ENCODE data around the gene MT4. TPM values are rescaled to one million over a fixed set of nuclear protein-coding genes. Genes with fewer than 3 reads are reported as not detected.

The MT4 gene
- total RNA-seq, 2 experiments from 2014 or later: not detected

DNA sequence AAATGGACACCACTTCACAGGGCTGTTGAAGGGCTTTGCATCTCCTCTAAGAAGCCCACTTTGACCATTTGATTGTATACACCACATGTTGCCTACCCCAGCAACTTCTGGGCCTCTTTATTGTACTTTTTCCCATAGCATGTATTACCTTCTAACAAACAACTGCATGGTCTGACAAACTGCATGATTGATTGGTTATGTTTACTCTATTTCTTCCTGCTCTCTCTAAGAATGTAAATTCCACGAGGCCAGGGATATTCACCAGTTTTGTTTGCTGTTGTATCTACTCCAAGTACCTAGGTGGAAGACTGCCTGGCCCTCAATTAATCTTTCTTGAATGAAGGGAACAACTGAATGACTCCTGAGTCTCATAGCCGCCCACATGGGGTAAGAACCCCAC, 22.8 kb upstream of the MT4 start:
- Mint-ChIP-seq H3K36me3 (ENCODE audit: low read depth) (no peaks in the 10 kb centered on the region), H3K27me3 (ENCODE audit: low read depth) (no peaks in the 10 kb centered on the region), H3K4me3 (no peak overlapping the region), H3K27ac (no peak overlapping the region), H3K9me3 (no peaks in the 10 kb centered on the region), H3K4me1 (ENCODE audit: low read depth) (no peaks in the 10 kb centered on the region)
- intact Hi-C loops (cut with micrococcal nuclease): no loop called here
- CTCF ChIA-PET: no interaction called here
- no peak for DNase-seq

DNA sequence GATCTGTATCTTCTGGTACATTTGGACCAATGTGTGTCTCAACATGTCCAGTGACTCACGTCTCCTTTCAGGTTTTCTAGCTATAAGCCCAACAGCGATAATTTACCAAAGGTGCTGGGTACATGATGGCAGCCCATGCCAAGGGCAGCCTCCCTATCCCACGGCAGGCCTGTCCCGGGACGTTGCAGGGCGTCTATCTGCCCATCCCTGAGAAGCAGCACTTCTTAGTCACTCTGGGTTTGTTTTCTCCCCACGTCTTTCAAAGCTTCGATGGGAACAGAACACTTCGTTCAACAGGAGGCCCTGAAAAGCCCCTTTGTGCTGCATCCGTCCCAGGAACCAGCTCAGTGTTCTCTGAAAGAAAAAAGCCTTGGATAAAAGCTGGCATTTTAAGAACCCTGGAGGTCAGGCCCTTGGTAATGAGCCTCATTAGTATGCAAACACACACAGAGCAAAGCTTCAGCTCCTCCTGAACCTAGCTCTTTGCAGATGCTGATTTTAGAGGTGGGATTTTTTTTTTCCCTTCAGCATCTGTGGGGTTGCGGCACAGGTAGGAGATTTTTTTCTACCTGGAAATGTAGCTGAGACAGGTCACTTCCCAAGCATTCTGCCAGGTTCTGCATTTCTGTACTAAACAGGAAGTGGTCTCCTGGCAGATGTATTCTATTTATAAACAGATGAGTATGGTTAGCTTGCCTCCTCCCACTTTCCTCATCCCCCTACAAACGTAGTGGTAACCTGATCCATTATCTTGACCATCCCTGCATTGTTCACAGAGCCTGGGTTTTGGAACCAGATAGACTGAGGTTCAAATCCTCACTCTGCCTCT, 17.5 kb upstream of the MT4 start:
- Mint-ChIP-seq H3K36me3 (ENCODE audit: low read depth) (no peaks in the 10 kb centered on the region), H3K4me3 (no peak overlapping the region), H3K27me3 (ENCODE audit: low read depth) (no peaks in the 10 kb centered on the region), H3K27ac (no peak overlapping the region), H3K9me3 (no peaks in the 10 kb centered on the region), H3K4me1 (ENCODE audit: low read depth) (peaks cover 17% of the 10 kb centered on the region)
- no peak for DNase-seq
- CTCF ChIA-PET: interaction anchor here (0.6 to 1.5 kb wide), 5 partner anchors 30 to 155 kb away, joined by 3 to 5 read pairs (median 3); no protein-coding TSS in a partner anchor
- intact Hi-C loops (cut with micrococcal nuclease): no loop called here

DNA sequence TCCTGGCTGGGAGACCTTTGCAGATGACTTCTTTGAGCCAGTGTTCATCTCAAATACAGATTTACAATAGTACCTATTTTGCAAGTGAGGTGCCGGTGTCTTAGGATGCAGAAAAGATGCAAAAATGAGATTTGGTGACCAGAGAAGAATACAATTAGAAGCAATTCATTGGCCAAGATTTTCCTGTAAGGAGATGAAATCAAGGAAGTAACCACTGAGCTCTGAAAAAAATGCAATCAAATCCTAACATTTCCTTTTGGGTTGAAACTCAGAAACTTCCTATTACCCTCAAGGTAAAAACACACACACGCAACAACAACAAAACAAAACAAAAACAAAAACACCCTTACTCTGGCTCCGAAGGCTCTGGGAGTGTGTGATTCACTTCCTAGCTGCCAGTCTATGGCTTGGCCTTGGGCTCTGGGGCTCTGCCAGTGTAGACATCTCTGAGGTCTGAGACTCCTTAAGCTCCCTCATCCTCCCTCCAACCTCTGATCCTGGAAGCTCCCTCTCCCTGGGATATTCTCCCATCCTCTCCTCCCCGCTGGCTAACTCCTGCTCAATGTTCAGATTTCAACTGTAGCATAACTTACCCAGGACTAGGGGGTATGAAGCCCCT, 16.8 kb upstream of the MT4 start:
- no peaks in the 10 kb centered on the region for H3K27me3 Mint-ChIP-seq (ENCODE audit: low read depth)
- intact Hi-C loops (cut with micrococcal nuclease): no loop called here
- no peak for DNase-seq
- CTCF ChIA-PET: interaction anchor here (1.2 to 2.1 kb wide), 3 partner anchors 29 to 154 kb away, joined by 3 to 8 read pairs (median 5); no protein-coding TSS in a partner anchor
- H3K27ac Mint-ChIP-seq: no peak overlapping the region
- no peaks in the 10 kb centered on the region for H3K9me3 Mint-ChIP-seq
- no peak overlapping the region for H3K4me3 Mint-ChIP-seq
- peaks cover 17% of the 10 kb centered on the region for H3K4me1 Mint-ChIP-seq (ENCODE audit: low read depth)
- H3K36me3 Mint-ChIP-seq (ENCODE audit: low read depth): no peaks in the 10 kb centered on the region

DNA sequence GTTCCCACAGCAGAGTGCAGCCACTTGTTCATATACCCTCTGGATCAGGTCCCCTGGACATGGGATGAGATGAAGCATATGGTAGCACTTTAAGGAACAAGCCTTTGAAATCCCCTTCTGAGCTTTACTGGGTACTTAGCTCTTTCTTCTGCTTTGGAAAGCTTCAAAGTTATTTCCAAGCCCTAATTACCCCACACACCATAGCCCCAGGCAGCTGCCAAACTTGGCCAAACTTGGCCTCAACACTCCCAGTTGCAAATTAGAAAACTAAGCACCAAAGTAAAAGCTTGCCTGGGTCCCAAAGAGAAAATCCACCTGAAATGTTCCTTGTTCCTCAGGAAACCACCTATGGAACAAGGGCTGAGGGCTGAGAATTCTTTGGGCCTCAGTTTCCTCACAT, 15.7 kb upstream of the MT4 start:
- intact Hi-C loops (cut with micrococcal nuclease): no loop called here
- peaks cover 2% of the 10 kb centered on the region for H3K27me3 Mint-ChIP-seq (ENCODE audit: low read depth)
- H3K27ac Mint-ChIP-seq: no peak overlapping the region
- no peak overlapping the region for H3K4me3 Mint-ChIP-seq
- H3K4me1 Mint-ChIP-seq (ENCODE audit: low read depth): peaks cover 17% of the 10 kb centered on the region
- no peaks in the 10 kb centered on the region for H3K36me3 Mint-ChIP-seq (ENCODE audit: low read depth)
- no peaks in the 10 kb centered on the region for H3K9me3 Mint-ChIP-seq
- no peak for DNase-seq
- CTCF ChIA-PET: interaction anchor here (2.1 kb wide), 1 partner anchor 153 kb away, joined by 8 read pairs; no protein-coding TSS in a partner anchor

DNA sequence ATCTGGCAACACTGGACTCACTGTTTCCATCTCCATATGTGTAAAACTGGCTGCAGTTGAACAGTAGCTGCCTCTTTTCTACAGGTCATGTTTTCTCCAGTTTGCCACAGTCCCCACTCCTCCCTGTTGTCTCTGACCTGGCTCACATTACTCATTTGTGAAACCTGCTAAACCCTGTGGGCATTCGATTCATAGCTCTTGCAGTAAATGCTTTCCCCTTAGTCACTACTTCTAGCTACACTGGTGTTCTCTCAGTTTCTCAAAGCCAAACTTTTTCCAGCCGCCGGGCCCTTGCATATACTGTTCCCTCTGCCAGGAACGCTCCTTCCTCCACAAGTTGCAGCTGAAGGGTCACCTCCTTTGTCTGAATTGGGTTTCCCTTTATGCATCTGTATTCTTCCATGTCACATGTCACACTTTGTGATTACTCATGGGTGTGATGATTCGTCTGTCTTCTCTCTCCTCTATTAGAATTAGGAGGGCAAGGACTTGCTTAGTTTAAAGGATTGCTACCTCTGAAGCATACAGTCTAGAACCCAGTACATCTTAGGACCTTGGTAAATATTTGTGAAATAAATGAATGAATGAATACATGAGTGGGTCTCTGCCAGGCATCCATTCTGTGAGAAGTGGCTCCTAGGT, 15.0 kb upstream of the MT4 start:
- Mint-ChIP-seq H3K9me3 (no peaks in the 10 kb centered on the region), H3K36me3 (ENCODE audit: low read depth) (no peaks in the 10 kb centered on the region), H3K4me1 (ENCODE audit: low read depth) (peaks cover 17% of the 10 kb centered on the region), H3K4me3 (no peak overlapping the region), H3K27me3 (ENCODE audit: low read depth) (peaks cover 2% of the 10 kb centered on the region), H3K27ac (no peak overlapping the region)
- CTCF ChIA-PET: interaction anchor here (2.1 kb wide), 1 partner anchor 152 kb away, joined by 8 read pairs; no protein-coding TSS in a partner anchor
- DNase-seq: peak; percentile 30
- intact Hi-C loops (cut with micrococcal nuclease): no loop called here

DNA sequence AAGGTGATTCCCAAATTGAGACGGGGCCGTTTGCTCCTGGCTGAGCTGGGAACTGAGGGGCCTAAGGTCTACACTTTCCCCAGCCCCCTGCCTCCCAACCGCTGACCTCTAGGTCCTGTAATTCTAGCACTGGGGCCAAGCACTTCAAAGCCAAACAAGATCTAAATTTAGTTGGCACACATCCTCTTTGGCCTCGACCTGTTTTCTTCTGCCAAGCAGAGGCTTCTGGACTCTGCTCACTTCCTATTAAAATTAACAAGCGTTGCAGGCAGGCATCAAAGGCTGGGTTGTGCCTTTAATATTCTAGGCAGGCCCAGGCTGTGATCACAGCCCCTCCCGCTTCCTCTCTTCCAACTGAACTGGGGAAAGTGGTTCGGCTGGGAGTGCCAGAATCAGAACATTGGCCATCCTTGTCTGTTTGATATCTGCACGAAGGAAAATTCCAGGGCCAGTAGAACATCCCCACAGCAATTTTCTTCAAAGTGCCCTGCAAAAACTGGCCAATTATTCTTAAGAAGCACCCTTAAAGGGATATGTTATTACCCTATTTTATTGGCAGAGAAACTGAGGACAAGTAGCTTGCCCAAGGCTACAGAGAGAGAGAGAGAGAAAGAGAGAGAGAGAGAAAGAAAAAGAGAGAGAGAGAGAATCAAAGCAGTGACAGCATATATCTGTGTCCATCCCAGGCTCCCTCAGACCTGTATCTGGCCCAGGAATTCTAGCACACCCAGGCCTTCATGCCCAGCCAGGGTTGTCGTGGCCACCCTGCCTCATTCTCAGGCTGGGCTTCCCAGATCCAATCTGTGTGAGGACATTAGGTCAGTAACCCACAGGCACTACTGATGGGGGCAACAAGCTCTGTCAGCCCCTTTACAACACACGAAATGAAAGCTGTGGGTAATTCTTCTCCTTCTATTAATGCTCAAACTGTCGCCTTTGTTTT, 12.8 kb upstream of the MT4 start:
- Mint-ChIP-seq H3K4me3 (no peak overlapping the region), H3K9me3 (no peaks in the 10 kb centered on the region), H3K36me3 (ENCODE audit: low read depth) (no peaks in the 10 kb centered on the region), H3K27me3 (ENCODE audit: low read depth) (peaks cover 2% of the 10 kb centered on the region), H3K4me1 (ENCODE audit: low read depth) (peaks cover 17% of the 10 kb centered on the region), H3K27ac (no peak overlapping the region)
- DNase-seq: no peak
- intact Hi-C loops (cut with micrococcal nuclease): no loop called here
- CTCF ChIA-PET: interaction anchor here (0.6 to 0.7 kb wide), 2 partner anchors 48 to 155 kb away, joined by 3 to 4 read pairs; no protein-coding TSS in a partner anchor

DNA sequence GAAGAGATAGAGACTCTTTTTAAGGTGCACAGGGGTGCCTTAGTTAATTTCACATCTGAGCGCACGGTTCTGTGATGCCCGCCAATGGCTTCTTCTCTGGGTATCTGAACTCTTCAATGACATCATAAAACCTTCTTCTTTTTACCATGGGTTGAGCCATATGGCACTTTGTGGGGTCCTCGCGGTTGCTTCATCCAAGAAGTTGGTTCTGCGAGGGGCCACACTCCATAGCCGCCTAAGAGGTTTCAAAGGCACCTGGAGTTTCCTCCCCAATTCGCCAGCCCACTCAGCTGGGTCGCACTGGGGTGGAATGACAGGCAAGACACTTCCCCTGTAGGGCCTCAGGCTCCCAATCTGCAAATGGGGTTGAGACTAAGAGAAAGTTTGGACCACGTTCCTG, 10.4 kb upstream of the MT4 start:
- DNase-seq: no peak
- H3K4me1 Mint-ChIP-seq (ENCODE audit: low read depth): peaks cover 5% of the 10 kb centered on the region
- H3K36me3 Mint-ChIP-seq (ENCODE audit: low read depth): no peaks in the 10 kb centered on the region
- H3K27ac Mint-ChIP-seq: no peak overlapping the region
- no peak overlapping the region for H3K4me3 Mint-ChIP-seq
- intact Hi-C loops (cut with micrococcal nuclease): no loop called here
- CTCF ChIA-PET: no interaction called here
- H3K27me3 Mint-ChIP-seq (ENCODE audit: low read depth): peaks cover 2% of the 10 kb centered on the region
- H3K9me3 Mint-ChIP-seq: no peaks in the 10 kb centered on the region

DNA sequence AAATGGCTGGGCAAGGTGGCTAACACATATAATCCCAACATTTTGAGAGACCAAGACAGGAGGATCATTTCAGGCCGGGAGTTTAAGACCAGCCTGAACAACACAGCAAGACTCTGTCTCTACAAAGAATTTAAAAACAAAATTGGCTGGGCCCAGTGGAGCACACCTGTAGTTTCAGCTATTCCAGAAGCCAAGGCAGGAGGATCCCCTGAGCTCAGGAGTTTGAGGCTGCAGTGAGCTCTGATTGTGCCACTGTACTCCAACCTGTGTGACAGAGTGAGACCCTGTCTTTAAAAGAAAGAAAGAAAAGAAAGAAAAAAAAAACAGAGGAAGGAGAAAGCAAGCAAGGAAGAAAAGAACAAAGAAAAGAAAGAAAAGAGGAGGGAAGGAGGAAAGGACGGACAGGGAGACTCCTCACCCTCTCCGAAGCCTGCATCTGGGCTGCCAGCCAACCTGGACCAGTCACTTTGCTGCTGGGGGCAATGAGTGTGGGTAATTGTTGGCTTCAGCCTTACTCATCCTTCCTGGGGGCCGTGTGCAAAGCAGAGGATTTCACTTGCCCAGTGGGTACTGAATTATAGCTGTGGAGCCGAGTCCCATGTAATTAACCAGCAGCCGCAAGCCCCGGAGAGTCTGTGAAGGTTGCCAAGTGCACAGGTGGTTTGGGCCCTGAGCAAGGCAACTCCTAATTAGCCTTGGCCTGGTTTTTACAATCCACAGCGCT, 6.7 kb upstream of the MT4 start:
- Mint-ChIP-seq H3K4me3 (no peak overlapping the region), H3K9me3 (no peaks in the 10 kb centered on the region), H3K36me3 (ENCODE audit: low read depth) (no peaks in the 10 kb centered on the region), H3K27me3 (ENCODE audit: low read depth) (peaks cover 5% of the 10 kb centered on the region), H3K27ac (no peak overlapping the region), H3K4me1 (ENCODE audit: low read depth) (no peaks in the 10 kb centered on the region)
- no peak for DNase-seq
- CTCF ChIA-PET: interaction anchor here (0.7 kb wide), 1 partner anchor 93 kb away, joined by 5 read pairs; no protein-coding TSS in a partner anchor
- intact Hi-C loops (cut with micrococcal nuclease): no loop called here

DNA sequence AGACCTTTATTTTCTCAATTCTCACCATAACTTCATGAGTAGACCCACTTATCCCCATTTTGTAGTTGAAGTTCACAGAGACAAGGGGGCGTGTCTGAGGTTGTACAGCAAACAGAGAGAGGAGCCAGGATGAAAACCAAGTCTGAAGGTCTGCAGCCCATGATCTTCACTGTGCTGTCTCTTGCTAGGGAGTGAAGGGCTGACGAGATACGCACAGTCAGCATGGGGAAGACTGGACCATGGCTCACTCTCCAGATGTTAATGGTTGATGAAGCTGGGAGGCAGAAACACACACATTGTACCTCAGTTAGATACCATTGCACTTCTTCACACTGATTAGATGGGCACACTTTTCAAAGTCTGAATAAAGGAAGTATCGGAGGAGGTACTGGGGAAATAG, 5.8 kb upstream of the MT4 start:
- H3K27me3 Mint-ChIP-seq (ENCODE audit: low read depth): peaks cover 3% of the 10 kb centered on the region
- no peaks in the 10 kb centered on the region for H3K4me1 Mint-ChIP-seq (ENCODE audit: low read depth)
- H3K27ac Mint-ChIP-seq: no peak overlapping the region
- no peaks in the 10 kb centered on the region for H3K9me3 Mint-ChIP-seq
- intact Hi-C loops (cut with micrococcal nuclease): no loop called here
- no peaks in the 10 kb centered on the region for H3K36me3 Mint-ChIP-seq (ENCODE audit: low read depth)
- DNase-seq: no peak
- CTCF ChIA-PET: no interaction called here
- H3K4me3 Mint-ChIP-seq: no peak overlapping the region

DNA sequence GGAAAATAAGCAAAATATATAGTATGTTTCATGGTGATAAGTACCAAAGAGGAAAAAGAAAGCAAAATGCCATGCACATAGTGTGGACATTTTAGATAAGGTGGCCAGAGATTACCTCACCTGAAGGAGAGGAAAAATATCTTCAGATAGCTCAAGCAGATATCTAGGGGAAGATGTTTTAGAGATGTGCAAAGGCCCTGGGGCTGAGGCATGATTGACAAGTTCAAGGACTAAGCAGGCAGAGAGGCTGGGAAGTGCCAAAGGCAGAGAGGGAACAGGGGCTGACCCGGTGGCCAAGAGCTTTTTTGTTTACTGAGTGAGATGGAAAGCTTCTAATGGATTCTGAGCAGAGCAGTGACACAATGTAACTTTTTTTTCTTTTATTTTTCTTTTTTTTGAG, 4.4 kb upstream of the MT4 start:
- Mint-ChIP-seq H3K27ac (no peak overlapping the region), H3K4me1 (ENCODE audit: low read depth) (no peaks in the 10 kb centered on the region), H3K9me3 (no peaks in the 10 kb centered on the region), H3K27me3 (ENCODE audit: low read depth) (peaks cover 3% of the 10 kb centered on the region), H3K4me3 (no peak overlapping the region), H3K36me3 (ENCODE audit: low read depth) (no peaks in the 10 kb centered on the region)
- intact Hi-C loops (cut with micrococcal nuclease): no loop called here
- CTCF ChIA-PET: interaction anchor here (0.6 kb wide), 1 partner anchor 983 kb away, joined by 3 read pairs; no protein-coding TSS in a partner anchor
- DNase-seq: no peak

DNA sequence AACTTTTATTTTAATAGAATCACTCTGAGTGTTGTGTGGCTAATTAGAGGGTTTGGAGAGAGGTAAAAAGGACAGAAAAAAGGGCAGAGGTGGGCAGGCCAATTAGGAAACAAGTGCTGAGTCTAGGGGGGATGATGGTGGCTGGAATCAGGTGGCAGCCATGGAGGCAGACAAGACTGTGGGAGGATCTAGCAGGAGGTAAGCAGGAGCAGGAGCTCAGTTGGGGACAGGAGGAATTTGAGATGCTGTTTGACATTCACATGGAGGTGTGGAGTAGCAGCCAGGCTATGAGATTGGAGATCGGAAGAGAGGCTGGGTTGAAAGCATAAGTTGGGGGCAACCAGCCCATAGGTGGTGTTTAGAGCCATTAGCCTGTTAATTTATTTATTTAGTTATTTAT, 3.7 kb upstream of the MT4 start:
- intact Hi-C loops (cut with micrococcal nuclease): no loop called here
- no peak for DNase-seq
- no peak overlapping the region for H3K4me3 Mint-ChIP-seq
- CTCF ChIA-PET: interaction anchor here (0.6 to 1.9 kb wide), 4 partner anchors 10 to 982 kb away, joined by 3 to 6 read pairs (median 4); no protein-coding TSS in a partner anchor
- no peaks in the 10 kb centered on the region for H3K9me3 Mint-ChIP-seq
- no peak overlapping the region for H3K27ac Mint-ChIP-seq
- H3K36me3 Mint-ChIP-seq (ENCODE audit: low read depth): no peaks in the 10 kb centered on the region
- H3K27me3 Mint-ChIP-seq (ENCODE audit: low read depth): peaks cover 3% of the 10 kb centered on the region
- no peaks in the 10 kb centered on the region for H3K4me1 Mint-ChIP-seq (ENCODE audit: low read depth)
